HG03457 (cell line): ENCODE results near the gene POPDC2.
"Not testable (repeated sequence)": the region's sequence is repeated elsewhere in the genome, so short reads cannot be mapped to it uniquely, and the experiment has no call there.

ENCODE experiments used
- ATAC-seq: cut with Tn5 transposase; IDR thresholded peaks from one replicate; pipeline ENCODE4 v1.9.1; 2021; ENCODE audit warnings: moderate number of reproducible peaks; ENCODE audit not compliant: unreplicated experiment

Gene POPDC2

GRCh38 chr3:119620899-119621298 lies 39.5 kb downstream of the POPDC2 start:
- ATAC-seq = no peak

- no peak for ATAC-seq
Measured at GRCh38 chr3:119619094-119619493, 41.3 kb downstream of the POPDC2 start.

GRCh38 chr3:119616056-119616455 lies 44.3 kb downstream of the POPDC2 start:
- ATAC-seq = no peak

DNA sequence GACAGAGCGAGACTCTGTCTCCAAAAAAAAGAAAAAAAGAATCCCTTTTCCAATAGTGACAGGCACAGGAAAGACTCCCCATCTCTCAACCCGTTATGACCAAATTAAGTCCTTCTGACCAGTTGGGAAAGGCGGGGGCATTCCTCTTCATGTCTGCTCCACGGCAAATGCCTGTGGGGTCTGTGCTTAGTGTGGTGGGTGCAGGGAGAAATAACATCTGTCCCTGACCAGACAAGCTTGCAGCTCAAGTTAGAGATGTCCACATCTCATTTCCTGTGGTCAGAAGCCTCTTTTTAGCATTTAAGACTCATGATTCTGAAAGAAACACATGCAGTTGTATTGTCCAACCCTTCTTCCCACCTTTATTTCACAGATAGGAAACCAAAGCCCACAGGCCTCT lies 46.5 kb downstream of the POPDC2 start:
- ATAC-seq = no peak

DNA sequence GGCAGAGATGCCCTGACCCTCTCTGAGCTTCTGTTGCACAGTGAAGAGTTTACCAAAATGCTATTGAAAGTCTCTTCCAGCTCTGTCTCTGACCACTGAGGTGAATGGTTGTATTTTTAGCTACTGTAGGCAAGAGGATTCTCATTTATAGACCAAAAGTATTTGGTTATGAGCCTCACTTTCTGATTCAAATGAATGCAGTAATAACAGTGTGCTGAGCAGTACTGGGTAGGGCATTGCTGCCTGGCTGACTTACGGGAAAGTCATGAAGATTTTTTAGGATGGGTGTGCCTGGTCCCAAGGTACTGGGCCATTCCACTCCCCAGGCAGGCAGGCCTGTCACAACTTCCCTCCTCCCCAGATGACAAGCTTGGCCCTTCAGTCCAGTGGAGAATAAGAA lies 47.2 kb downstream of the POPDC2 start:
- ATAC-seq = no peak

DNA sequence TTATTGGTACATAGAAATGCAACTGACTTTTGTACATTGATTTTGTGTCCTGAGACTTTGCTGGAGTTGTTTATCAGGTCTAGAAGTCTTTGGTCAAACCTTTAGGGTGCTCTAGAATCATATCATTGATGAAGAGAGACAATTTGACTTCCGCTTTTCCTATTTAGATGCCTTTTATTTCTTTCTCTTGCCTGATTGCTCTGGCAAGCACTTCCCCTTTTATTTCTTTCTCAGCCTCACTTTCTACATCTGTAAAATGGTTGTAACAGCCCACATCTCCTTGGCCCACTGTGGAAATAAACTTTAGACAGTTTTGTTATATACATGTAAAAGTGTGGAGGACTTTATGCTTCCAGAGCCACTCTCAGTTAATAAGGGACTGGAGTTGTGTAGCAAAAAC lies 48.7 kb downstream of the POPDC2 start:
- no peak for ATAC-seq

DNA sequence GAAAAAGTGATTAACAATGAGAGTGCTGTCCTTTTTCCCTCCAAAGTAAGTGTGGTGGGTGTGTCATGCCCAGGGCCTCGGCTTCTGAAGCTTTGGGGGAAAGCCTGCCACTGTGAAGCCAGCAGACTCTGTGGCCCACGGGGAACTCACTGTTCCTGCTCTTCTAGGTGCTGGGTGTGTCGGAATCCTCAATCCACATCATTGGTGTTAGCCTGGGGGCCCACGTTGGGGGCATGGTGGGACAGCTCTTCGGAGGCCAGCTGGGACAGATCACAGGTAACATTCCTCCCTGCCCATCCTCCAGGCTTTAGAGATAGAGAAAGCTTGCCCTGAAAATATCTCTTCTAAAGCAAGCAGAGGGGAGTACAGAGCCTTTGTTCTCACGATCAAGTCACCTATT lies 51.1 kb downstream of the POPDC2 start:
- no peak for ATAC-seq

GRCh38 chr3:119608405-119609000 lies 51.9 kb downstream of the POPDC2 start:
- no peak for ATAC-seq

DNA sequence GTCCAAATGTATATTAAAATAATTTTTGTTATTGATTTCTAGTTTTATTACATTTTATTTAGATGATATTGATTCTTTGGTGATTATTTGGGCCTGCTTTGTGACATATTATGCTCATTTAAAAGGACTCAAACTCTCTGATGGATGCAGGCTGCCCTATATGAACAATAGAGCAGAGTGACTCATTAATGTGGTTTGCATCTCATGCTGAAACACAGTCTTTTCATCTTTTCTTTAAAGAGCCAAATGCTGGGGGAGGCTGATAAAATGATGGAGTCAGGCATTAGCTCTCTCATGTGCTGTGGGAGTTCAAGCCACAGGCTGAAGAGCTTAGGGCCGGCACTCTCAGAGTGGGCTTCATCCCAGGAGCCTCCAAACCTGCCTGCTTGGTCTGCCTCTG lies 55.5 kb downstream of the POPDC2 start:
- no peak for ATAC-seq

- ATAC-seq = no peak
Measured at GRCh38 chr3:119602676-119603075, 57.7 kb downstream of the POPDC2 start.

DNA sequence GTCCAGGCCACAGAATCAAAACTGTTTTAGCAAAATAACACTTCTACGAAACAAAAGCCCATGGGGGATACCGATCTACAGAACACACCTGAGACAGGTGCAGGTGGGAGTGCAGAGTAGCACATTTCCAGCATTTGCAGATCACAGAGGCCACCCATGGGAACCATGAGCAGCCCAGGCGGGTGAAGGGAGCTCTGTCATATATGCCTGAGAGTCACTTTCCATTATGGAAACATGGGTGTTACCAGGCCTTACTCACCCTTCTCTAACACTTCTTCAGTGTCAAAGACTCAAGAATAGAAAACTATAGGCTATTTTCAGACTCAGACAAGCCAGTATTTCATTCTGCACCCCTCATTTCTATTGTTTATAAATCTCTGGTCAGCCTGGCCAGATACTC lies 59.2 kb downstream of the POPDC2 start:
- ATAC-seq = no peak

GRCh38 chr3:119600732-119601131 lies 59.7 kb downstream of the POPDC2 start:
- ATAC-seq = peak; percentile 61

DNA sequence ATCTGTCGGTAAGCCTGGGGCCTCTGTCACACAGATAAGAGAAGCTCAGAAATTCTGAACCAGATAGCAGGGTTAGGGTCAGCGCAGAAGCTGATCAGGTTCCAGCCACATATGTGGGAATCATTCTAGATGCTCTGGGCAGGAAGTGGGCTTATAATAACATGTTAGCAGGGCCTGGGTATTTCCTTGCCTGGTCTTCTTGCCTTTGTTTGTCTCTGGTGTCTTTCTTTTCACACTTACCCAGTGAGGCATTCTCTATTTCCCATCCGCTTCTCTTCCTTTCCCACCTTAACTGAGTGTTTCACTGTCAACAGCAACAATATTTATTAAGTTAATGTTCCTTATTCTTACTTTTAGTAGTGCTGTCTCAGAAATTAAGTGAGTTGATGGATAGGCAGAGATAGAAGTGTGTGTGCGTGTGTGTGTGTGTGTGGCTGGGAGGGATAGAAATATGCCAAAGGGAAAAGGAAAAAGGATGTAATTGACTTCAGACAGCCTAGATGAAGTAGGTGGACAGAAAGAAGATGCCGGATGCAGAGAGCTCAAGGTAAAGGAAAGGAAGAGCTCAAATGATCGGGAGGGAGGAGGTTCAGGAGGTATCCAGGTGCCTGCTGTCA lies 60.7 kb downstream of the POPDC2 start:
- ATAC-seq = no peak

DNA sequence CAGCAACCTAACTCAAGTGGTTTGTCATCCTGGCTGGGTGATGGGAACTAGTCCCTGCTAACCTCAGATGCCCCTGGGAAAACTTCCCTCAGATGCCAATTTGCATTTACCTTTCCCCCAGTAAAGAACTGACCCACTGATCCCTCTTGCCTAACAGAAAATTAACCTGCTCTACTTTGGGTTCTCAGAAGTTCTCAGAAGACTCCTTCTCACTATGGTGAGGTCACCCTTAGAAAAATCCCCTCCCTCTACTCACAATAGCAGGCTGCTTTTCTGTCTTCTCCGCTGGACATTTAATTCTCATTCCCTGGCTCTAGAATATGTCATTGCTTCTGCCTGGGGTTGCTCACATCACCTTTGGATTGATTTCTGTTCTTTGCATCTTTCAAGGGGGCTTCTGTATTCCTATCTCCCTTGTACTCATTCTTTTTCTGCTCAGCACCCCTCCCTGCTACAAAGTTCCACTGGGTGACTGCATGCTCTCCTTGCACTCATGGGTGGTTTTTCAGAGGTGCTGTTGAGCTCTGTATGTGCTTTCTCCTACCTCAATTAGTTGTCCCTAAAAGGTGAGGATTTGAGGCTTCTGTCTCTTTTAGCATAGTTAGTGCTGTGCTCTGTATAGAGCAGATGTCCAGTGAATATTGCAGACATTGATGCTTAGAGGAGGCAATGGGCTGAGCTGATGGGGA lies 61.8 kb downstream of the POPDC2 start:
- peak; percentile 54 for ATAC-seq

DNA sequence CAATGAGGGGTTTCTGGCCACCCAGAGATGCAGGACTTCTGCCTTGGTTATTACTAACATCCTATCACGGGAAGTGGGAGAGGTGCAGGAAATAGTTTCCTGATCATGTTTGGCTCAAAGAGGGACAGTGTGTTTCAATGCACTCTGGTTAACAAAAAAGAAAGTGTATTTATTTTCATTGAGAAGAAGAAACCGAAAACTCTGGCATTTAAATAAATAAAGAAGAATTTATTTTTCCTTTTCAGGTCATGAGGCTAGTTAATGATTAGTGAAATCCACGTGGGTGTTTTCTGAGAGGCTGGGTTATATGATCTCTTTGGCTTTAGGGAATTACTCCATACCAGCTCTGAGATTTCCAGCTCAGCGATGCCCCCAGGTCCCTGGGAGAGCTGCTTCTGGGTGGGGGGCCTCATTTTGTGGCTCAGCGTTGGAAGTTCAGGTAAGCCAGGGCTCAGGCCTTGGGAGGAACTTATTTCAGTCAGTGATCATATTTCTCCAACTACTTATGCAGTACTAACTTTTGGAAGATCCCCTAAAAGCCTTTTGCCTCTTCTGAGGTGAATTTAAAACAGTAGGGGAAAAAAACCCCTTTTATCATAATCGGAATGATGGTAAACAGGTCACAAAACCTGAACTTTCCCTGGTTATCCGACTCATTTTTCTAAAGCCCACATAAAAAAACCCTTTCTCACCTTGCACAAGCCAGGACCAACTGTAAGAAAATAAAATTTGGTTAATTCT lies 62.7 kb downstream of the POPDC2 start, which contains the start of gene PLA1A:
TSS of gene PLA1A (plus strand) at position 338 of the 741 bp plus-strand sequence. CDS start at position 367, 29 bp downstream.
- ATAC-seq = peak; percentile 11

GRCh38 chr3:119596398-119596797 lies 64.0 kb downstream of the POPDC2 start:
- ATAC-seq = no peak

GRCh38 chr3:119595639-119596334 lies 64.6 kb downstream of the POPDC2 start:
- ATAC-seq = no peak

GRCh38 chr3:119594929-119595328 lies 65.5 kb downstream of the POPDC2 start:
- ATAC-seq = not testable (repeated sequence)

DNA sequence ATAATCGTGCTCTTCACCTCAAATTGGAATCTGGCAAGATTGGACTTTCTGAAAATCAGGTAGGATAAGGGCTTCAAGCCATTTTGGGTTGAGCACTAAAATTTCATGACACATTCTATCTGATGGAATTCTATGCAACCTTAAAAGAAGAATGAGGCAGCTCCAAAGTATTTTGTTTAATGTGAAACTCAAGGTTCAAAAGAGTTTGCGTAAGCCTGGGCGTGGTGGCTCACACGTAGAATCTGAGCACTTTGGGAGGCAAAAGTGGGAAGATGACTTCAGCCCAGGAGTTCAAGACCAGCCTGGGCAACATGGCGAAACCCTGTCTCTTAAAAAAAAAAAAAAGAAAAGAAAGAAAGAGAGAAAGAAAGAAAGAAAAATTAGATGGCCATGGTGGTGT lies 66.3 kb downstream of the POPDC2 start:
- no peak for ATAC-seq

GRCh38 chr3:119592861-119593260 lies 67.5 kb downstream of the POPDC2 start:
- no peak for ATAC-seq
